ENCODE data around the gene LHX5.

Gene LHX5

GRCh38 chr12:113457185-113457584 lies 14.5 kb downstream of the LHX5 start:
- Histone ChIP-seq H3K27me3 (replicated peaks; ENCODE audit: control insufficient read depth, insufficient read depth, low read length, poor library complexity, severe bottlenecking) (no peaks in the 10 kb centered on the region), H3K9me3 (ENCODE audit: control insufficient read depth, low read length) (no peaks in the 10 kb centered on the region), H3K27ac (ENCODE audit: insufficient read depth, low read length, poor library complexity, severe bottlenecking) (no peak overlapping the region), H3K36me3 (ENCODE audit: control insufficient read depth, insufficient read depth, low read length) (no peaks in the 10 kb centered on the region), H3K4me3 (ENCODE audit: insufficient read depth, low read depth, low read length, poor library complexity, severe bottlenecking) (no peak overlapping the region), H3K4me1 (ENCODE audit: control insufficient read depth, insufficient read depth, low read length, poor library complexity, severe bottlenecking) (no peaks in the 10 kb centered on the region)
- no peak for DNase-seq

GRCh38 chr12:113456761-113457160 lies 14.9 kb downstream of the LHX5 start:
- H3K9me3 ChIP-seq (ENCODE audit: control insufficient read depth, low read length), result no peaks in the 10 kb centered on the region
- no peak for DNase-seq
- no peaks in the 10 kb centered on the region for H3K27me3 ChIP-seq (replicated peaks; ENCODE audit: control insufficient read depth, insufficient read depth, low read length, poor library complexity, severe bottlenecking)
- no peaks in the 10 kb centered on the region for H3K36me3 ChIP-seq (ENCODE audit: control insufficient read depth, insufficient read depth, low read length)
- no peak overlapping the region for H3K27ac ChIP-seq (ENCODE audit: insufficient read depth, low read length, poor library complexity, severe bottlenecking)
- H3K4me3 ChIP-seq (ENCODE audit: insufficient read depth, low read depth, low read length, poor library complexity, severe bottlenecking), result no peak overlapping the region
- no peaks in the 10 kb centered on the region for H3K4me1 ChIP-seq (ENCODE audit: control insufficient read depth, insufficient read depth, low read length, poor library complexity, severe bottlenecking)

GRCh38 chr12:113456199-113456598 lies 15.5 kb downstream of the LHX5 start:
- no peak for DNase-seq
- Histone ChIP-seq H3K36me3 (ENCODE audit: control insufficient read depth, insufficient read depth, low read length) (no peaks in the 10 kb centered on the region), H3K9me3 (ENCODE audit: control insufficient read depth, low read length) (no peaks in the 10 kb centered on the region), H3K27me3 (replicated peaks; ENCODE audit: control insufficient read depth, insufficient read depth, low read length, poor library complexity, severe bottlenecking) (no peaks in the 10 kb centered on the region), H3K4me1 (ENCODE audit: control insufficient read depth, insufficient read depth, low read length, poor library complexity, severe bottlenecking) (no peaks in the 10 kb centered on the region), H3K27ac (ENCODE audit: insufficient read depth, low read length, poor library complexity, severe bottlenecking) (no peak overlapping the region), H3K4me3 (ENCODE audit: insufficient read depth, low read depth, low read length, poor library complexity, severe bottlenecking) (no peak overlapping the region)

- H3K36me3 ChIP-seq (ENCODE audit: control insufficient read depth, insufficient read depth, low read length), result no peaks in the 10 kb centered on the region
- no peak overlapping the region for H3K27ac ChIP-seq (ENCODE audit: insufficient read depth, low read length, poor library complexity, severe bottlenecking)
- H3K4me3 ChIP-seq (ENCODE audit: insufficient read depth, low read depth, low read length, poor library complexity, severe bottlenecking), result no peak overlapping the region
- DNase-seq, result no peak
- H3K27me3 ChIP-seq (replicated peaks; ENCODE audit: control insufficient read depth, insufficient read depth, low read length, poor library complexity, severe bottlenecking), result no peaks in the 10 kb centered on the region
- no peaks in the 10 kb centered on the region for H3K4me1 ChIP-seq (ENCODE audit: control insufficient read depth, insufficient read depth, low read length, poor library complexity, severe bottlenecking)
- no peaks in the 10 kb centered on the region for H3K9me3 ChIP-seq (ENCODE audit: control insufficient read depth, low read length)
Measured at GRCh38 chr12:113453330-113453729, 18.3 kb downstream of the LHX5 start.

- no peak for DNase-seq
- Histone ChIP-seq H3K4me3 (ENCODE audit: insufficient read depth, low read depth, low read length, poor library complexity, severe bottlenecking) (no peak overlapping the region), H3K27me3 (replicated peaks; ENCODE audit: control insufficient read depth, insufficient read depth, low read length, poor library complexity, severe bottlenecking) (no peaks in the 10 kb centered on the region)
Measured at GRCh38 chr12:113452458-113452857, 19.2 kb downstream of the LHX5 start.

GRCh38 chr12:113449839-113450238 lies 21.8 kb downstream of the LHX5 start:
- Histone ChIP-seq H3K4me1 (ENCODE audit: control insufficient read depth, insufficient read depth, low read length, poor library complexity, severe bottlenecking) (no peaks in the 10 kb centered on the region), H3K4me3 (ENCODE audit: insufficient read depth, low read depth, low read length, poor library complexity, severe bottlenecking) (no peak overlapping the region), H3K27me3 (replicated peaks; ENCODE audit: control insufficient read depth, insufficient read depth, low read length, poor library complexity, severe bottlenecking) (no peaks in the 10 kb centered on the region), H3K36me3 (ENCODE audit: control insufficient read depth, insufficient read depth, low read length) (no peaks in the 10 kb centered on the region), H3K9me3 (ENCODE audit: control insufficient read depth, low read length) (no peaks in the 10 kb centered on the region), H3K27ac (ENCODE audit: insufficient read depth, low read length, poor library complexity, severe bottlenecking) (no peak overlapping the region)
- no peak for DNase-seq

More at GRCh38 chr12:113452458-113452857, 19.2 kb downstream of the LHX5 start:
- Histone ChIP-seq H3K36me3 (ENCODE audit: control insufficient read depth, insufficient read depth, low read length) (no peaks in the 10 kb centered on the region), H3K27ac (ENCODE audit: insufficient read depth, low read length, poor library complexity, severe bottlenecking) (no peak overlapping the region), H3K4me1 (ENCODE audit: control insufficient read depth, insufficient read depth, low read length, poor library complexity, severe bottlenecking) (no peaks in the 10 kb centered on the region), H3K9me3 (ENCODE audit: control insufficient read depth, low read length) (no peaks in the 10 kb centered on the region)

- Histone ChIP-seq H3K27ac (ENCODE audit: insufficient read depth, low read length, poor library complexity, severe bottlenecking) (no peak overlapping the region), H3K4me3 (ENCODE audit: insufficient read depth, low read depth, low read length, poor library complexity, severe bottlenecking) (no peak overlapping the region), H3K27me3 (replicated peaks; ENCODE audit: control insufficient read depth, insufficient read depth, low read length, poor library complexity, severe bottlenecking) (no peaks in the 10 kb centered on the region), H3K9me3 (ENCODE audit: control insufficient read depth, low read length) (no peaks in the 10 kb centered on the region), H3K36me3 (ENCODE audit: control insufficient read depth, insufficient read depth, low read length) (no peaks in the 10 kb centered on the region), H3K4me1 (ENCODE audit: control insufficient read depth, insufficient read depth, low read length, poor library complexity, severe bottlenecking) (no peaks in the 10 kb centered on the region)
- DNase-seq, result no peak
Measured at GRCh38 chr12:113449299-113449698, 22.4 kb downstream of the LHX5 start.

GRCh38 chr12:113448873-113449272 lies 22.8 kb downstream of the LHX5 start:
- Histone ChIP-seq H3K4me1 (ENCODE audit: control insufficient read depth, insufficient read depth, low read length, poor library complexity, severe bottlenecking) (no peaks in the 10 kb centered on the region), H3K36me3 (ENCODE audit: control insufficient read depth, insufficient read depth, low read length) (no peaks in the 10 kb centered on the region), H3K4me3 (ENCODE audit: insufficient read depth, low read depth, low read length, poor library complexity, severe bottlenecking) (no peak overlapping the region), H3K27me3 (replicated peaks; ENCODE audit: control insufficient read depth, insufficient read depth, low read length, poor library complexity, severe bottlenecking) (no peaks in the 10 kb centered on the region), H3K27ac (ENCODE audit: insufficient read depth, low read length, poor library complexity, severe bottlenecking) (no peak overlapping the region), H3K9me3 (ENCODE audit: control insufficient read depth, low read length) (no peaks in the 10 kb centered on the region)
- no peak for DNase-seq

- no peaks in the 10 kb centered on the region for H3K9me3 ChIP-seq (ENCODE audit: control insufficient read depth, low read length)
- no peaks in the 10 kb centered on the region for H3K36me3 ChIP-seq (ENCODE audit: control insufficient read depth, insufficient read depth, low read length)
- H3K27ac ChIP-seq (ENCODE audit: insufficient read depth, low read length, poor library complexity, severe bottlenecking), result no peak overlapping the region
- no peaks in the 10 kb centered on the region for H3K4me1 ChIP-seq (ENCODE audit: control insufficient read depth, insufficient read depth, low read length, poor library complexity, severe bottlenecking)
- no peaks in the 10 kb centered on the region for H3K27me3 ChIP-seq (replicated peaks; ENCODE audit: control insufficient read depth, insufficient read depth, low read length, poor library complexity, severe bottlenecking)
- no peak overlapping the region for H3K4me3 ChIP-seq (ENCODE audit: insufficient read depth, low read depth, low read length, poor library complexity, severe bottlenecking)
- DNase-seq, result no peak
Measured at GRCh38 chr12:113445544-113446171, 26.0 kb downstream of the LHX5 start.

GRCh38 chr12:113443030-113443539 lies 28.6 kb downstream of the LHX5 start:
- no peak overlapping the region for H3K4me3 ChIP-seq (ENCODE audit: insufficient read depth, low read depth, low read length, poor library complexity, severe bottlenecking)
- no peaks in the 10 kb centered on the region for H3K27me3 ChIP-seq (replicated peaks; ENCODE audit: control insufficient read depth, insufficient read depth, low read length, poor library complexity, severe bottlenecking)
- H3K27ac ChIP-seq (ENCODE audit: insufficient read depth, low read length, poor library complexity, severe bottlenecking), result no peak overlapping the region
- no peaks in the 10 kb centered on the region for H3K9me3 ChIP-seq (ENCODE audit: control insufficient read depth, low read length)
- no peaks in the 10 kb centered on the region for H3K4me1 ChIP-seq (ENCODE audit: control insufficient read depth, insufficient read depth, low read length, poor library complexity, severe bottlenecking)
- H3K36me3 ChIP-seq (ENCODE audit: control insufficient read depth, insufficient read depth, low read length), result no peaks in the 10 kb centered on the region
- DNase-seq, result no peak
